ENCODE data around the gene SOCS2.

SOCS2 gene

DNA sequence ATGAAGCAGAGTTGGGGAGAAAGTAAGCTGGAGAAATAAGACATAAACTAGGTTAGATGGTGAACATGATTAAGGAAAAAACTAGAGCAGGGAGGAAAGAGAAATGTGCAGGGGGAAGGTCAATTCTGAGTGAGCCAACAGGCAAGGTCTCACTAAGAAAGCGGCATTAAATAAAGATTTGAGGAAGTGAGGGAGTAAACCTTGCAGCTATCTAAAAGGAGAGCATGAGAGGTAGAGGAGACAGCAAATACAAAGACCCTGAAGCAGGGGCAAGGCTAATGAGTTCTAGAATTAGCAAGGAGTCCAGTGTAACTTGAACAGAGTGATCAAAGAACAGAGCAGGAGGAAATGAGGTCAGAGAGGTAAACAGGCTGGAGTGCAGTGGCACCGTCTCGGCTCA lies 4.4 kb upstream of the SOCS2 start:
- DNase-seq = no peak

DNA sequence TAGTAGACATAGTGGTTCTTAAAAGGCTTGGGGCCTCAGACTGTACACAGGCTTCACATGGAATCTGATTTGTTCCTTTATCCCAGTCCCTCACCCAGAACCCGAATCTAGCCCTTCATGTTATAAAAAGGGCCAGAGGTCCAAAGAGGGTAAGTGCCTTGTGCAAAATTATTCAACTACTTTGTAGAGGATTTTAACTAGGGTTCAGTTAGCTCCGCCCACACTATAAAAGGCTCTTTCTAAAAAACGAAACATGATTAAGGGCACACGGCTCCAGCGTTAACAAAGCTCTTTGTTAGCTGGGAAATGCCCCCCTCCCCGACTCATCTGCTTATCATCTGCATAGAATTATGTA lies 3.2 kb upstream of the SOCS2 start:
- no peak for DNase-seq

DNA sequence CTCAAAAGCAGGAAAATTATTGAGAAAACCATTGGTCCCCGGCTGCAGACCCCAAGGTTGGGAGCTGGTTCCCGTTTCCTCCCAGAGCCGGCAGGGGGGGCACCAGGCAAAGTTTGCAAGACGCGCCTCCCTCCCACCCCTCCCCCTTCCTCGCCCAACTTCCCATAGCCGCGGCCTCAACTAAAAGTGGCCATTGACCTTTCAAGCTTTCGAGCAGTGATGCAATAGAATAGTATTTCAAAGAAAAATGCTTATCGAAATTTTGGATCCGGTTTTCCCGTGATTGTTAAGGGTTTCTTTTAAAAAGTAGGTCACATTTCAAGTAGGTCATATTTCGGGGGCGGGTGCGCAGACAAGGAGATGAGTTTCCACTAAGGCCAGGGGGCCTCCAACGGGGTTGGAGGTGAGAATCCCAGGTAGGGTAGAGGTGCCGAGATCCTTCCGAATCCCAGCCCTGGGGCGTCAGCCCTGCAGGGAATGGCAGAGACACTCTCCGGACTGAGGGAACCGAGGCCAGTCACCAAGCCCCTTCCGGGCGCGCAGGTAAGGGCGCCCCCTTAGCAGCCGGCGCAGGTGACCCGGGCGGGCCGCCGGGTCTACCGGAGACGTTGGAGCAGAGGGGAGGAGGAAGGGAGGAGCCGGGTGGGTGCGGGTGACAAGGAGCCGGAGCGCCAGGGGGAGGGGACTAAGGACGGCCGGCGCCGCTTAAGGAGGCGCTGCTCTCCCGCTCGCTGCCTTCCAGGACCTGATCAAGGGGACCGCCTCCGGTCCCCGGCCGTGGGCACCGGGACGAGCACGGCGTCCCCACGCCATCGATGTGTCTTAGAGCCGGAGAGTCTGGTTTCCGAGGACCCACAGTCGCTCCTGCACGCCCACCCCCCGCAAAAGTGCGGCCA lies 2.6 kb upstream of the SOCS2 start:
- DNase-seq = peak; percentile 85 to 94 (median 92)

DNA sequence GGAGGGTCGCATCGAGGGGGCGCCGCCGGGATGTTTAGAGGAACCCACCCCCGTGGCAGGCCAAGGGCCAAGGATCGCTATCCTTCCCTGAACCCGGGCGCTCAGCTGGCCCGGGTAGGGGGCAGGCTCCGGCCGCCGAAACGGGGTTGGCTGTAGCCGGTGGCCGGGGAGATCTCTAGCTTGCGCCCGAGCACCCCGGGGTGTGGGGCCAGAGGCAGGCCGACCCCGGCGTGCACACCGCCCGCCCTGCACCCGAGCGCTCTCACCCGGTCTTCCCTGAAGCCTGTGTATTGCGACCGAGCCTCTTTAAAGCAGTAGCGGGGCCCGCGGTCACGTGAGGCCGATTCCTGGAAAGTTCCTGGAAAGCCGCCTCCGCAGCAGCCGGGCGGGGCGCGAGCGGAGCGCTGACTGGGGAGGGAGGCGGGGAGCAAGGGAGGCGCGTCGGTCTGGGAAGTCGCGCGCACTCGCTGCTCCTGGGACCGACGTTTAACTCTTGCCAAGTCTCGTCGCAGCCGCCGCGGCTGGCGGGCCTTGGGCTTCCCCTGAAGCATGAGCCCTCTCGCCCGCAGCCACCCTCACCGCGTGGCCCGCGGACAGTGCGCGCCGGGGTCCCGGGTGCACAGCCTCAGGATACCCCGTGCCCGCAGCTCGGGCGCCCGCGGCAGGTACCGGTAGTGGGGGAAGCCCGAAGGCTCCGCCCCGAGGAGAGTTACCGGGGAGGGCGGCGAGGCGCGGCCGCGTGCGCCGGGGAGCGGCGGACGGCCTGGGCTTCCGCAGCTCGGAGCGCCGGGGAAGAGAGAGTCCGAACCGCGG lies 1.7 kb upstream of the SOCS2 start:
- peak; percentile 95 to 97 (median 96) for DNase-seq

DNA sequence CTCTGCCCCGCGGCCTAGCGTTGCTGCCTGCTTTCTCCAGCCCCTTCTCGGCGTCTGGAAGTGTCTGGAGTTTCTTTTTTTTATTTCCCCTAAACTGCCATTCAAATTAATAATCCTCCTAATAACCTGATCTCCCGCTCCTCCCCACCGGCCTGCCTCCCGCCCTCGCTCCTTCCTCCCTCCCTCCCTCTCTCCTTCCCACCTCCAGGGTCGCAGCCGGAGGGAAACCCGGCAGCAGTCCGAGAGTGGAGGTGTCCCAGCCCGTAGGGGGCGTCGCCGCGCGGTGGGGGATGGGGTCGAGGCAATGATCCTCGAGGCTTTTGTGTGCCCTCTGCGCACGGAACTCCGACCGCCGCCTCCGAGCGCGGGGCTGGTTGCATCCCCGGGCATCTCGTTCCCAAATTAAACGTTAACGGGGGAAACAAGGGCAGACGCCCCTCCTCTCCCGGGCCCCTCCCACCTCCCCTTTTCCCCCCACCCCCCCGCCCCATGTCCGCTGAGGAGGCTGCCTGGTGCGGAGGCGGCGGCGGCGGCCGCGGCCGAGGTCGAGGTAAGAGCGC lies 1.0 kb upstream of the SOCS2 start:
- peak in 1 of 3 donors; percentile 39 for DNase-seq

DNA sequence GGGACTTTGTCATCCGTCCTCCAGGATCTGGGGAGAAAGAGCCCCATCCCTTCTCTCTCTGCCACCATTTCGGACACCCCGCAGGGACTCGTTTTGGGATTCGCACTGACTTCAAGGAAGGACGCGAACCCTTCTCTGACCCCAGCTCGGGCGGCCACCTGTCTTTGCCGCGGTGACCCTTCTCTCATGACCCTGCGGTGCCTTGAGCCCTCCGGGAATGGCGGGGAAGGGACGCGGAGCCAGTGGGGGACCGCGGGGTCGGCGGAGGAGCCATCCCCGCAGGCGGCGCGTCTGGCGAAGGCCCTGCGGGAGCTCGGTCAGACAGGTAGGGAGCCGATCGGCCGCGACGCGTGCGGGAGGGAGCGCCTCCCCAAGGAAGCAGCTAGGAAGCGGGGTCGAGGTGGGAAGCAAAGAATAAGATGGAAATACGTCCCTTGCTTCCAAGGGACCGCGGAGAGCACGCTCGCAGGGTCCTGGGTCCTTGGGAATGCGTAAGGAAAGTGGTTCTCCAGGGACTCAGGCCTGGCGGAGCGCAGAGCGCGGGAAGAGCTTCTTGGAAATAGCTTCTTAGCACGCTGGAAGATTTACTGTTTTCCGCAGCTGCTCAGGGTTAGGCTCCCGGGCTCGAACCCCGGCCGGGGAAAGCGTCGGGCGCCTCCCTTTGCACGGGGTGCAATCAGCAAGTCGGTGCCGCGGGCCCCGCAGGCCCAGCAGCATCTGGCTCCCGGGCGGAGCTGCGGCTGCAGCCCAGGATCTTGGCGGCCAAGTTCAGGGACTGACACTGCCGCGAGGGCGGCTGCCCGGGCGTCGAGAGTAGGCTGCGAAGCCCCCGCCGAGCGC lies 457 bp downstream of the SOCS2 start:
- peak in 1 of 3 donors; percentile 58 for DNase-seq

DNA sequence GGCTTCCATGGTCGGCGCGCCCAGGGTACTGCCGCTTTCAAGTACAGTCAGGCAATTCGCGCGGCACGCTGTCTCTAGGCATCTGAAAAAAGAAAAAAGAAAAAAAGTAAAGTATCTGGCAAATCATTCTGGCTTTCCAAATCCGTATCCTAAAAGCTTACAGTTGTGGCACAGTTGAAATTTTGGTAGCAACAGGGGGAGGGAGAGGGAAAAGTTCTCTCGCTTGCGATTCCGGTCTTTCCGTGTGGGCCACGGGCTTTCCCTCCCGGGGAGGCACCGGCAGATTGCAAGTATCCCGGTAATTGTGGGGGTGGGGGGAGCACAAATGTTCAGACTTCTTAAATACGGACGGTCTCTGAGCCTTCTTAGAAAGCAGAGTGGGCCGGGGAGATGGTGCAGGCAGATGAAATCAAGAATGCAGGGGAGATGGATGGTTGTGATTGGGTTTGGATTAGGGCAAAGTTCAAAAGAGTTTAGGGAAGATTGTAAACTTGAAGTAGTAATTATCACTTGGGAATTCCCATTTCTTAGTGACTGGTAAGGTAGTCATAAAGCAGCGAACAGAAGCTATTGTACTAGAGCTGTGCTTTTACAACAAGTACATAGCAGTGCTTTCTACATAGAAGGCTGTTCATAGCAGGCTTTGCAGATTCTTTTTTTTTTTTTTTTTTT lies 1.2 kb downstream of the SOCS2 start:
- DNase-seq = peak; percentile 86 to 89 (median 88)

DNA sequence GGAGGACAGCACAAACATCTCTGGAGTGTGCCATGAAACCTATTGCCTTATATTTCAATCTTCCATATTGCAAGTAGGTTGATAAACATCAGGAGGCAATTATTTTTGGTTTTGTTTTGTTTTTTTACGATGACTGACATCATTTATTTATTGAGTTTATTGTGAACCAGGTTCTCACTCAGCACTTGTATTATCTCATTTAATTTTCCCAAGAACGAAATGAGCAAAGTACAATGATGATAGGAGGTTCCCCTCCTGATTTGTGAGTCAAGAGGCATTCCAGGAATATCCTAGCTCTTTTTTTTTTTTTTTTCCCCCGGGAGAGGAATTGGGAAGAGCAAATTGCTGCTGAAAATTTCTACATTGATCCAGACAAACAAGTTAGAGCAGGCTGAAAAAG lies 4.7 kb downstream of the SOCS2 start:
- DNase-seq = no peak

DNA sequence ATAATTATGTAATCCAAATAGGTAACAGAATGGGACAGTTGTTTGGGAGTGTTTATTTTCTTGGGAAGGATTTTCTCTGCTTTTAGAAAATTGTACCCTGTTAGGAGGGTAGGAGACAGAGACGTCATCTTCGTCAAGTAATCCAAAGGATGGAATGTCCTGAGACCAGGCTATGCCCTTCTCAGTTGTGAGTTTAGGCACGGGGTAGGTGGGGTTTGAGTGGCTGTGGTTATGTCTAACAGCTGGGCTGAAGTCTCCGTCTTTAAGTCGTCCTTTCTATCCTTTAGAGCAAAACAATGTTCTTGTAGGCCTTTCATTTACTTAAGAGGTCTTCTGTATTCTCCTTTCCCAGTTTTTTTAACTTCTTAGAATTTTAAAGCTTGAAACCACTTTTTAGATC lies 5.7 kb downstream of the SOCS2 start:
- DNase-seq = no peak

DNA sequence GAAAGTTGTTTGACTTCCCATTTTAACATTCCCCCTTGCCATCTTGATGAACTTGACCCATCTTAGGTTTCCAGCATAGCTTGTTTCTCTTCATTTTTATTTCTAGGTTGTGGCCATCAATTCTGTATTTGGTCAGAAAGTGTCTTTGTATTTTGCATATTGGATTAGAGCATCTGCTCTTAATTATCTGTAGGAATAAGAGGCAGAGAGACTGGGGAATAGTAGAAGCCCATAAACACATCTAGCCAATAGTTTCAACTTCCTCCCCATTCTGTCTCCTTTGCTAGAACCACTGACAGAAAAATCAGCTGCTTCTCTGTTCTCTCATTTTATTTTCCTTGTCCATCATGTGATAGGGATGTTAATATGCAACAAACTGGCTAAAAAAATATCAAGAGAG lies 8.2 kb downstream of the SOCS2 start:
- no peak for DNase-seq

DNA sequence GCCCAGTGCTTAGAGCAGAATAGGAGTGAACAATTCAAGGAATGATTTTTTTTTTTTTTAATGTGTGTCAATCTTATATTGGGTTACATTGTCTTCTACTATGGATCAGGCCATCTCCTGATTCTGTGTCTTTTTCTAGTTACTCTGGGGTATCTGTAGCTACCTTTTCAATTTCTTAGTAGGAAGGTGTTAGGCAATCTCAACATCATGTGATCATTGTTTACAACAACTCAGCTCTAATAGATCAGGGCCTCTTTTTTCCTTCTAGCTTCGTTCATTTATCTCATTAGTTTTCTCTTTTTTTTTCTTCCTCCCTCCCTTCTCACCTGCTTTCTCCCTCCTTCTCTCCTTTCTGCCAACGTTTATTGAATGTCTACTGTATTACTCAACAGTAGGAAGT lies 8.9 kb downstream of the SOCS2 start:
- DNase-seq = no peak

DNA sequence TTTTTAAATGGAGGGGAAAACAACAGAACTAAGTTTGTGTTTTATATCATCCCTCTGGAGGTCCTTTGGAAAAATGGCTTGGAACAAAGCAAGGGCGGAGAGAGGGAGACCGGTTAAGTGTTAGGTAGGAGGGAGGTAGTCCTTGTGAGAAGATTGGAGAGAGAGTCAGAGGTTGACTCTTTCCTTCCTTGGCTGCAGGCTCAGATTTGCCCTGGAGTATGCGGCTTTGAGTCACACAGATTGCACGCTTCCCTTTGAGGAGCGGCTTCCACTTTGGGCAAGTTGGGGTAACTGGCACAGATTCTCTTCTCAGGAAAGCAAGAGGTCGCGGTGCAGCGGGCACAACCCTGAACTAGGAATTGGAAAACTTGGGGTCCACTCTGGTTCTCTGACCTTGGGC lies 9.9 kb downstream of the SOCS2 start:
- no peak for DNase-seq

DNA sequence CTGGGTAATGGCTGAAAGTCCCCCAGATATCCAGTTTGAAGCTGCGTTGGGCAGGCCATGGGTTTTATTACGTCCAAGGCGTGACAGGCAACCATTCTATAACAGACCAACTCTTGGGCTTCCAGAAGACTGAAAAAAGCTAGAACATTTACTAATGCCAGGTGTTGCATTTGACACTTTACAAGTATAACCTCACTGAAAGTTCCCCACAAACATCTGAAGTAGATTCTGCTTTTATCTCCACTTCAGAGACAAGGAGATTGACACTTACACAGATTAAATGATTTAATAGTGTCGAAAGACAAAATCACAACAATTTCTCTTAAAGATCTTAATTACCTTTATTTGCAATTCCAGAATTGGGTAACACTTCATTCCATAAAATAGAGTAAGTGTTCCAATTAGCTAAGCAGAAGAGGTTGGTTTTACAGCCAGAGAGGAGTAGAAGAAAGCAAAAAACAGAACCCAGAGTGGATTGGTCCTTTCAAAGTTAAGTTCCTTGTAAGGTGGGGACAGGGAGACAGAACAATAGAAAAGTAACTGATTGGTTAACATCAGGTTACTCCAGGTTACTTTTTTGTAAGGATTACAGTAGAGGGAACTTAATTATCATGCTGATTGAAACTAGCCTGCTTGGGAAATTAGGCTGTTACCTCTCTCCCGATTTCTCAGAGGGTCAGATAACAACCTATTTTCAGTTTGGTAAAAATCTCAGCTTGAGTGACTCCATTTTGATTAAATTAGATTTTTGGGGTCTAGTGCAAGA lies 11.3 kb downstream of the SOCS2 start:
- DNase-seq = no peak

DNA sequence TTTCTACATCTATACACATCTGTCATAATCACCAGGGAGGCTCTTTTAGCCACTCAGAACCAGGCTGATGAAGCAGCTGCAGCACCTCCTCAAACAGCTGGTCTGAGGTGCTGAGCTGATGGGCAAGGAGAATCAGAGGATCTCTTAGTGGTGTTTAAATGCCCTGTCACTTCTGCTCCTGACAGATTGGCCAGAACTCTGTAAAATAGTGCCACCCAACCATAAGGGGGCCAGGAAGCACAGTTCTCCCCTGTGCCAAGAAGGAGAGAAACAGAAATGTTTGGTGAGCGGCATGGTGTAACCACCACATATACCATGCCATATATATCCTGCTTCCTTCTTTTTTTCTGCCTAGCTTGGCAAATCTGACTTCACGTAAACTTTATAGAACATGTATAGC lies 12.8 kb downstream of the SOCS2 start:
- DNase-seq = no peak

DNA sequence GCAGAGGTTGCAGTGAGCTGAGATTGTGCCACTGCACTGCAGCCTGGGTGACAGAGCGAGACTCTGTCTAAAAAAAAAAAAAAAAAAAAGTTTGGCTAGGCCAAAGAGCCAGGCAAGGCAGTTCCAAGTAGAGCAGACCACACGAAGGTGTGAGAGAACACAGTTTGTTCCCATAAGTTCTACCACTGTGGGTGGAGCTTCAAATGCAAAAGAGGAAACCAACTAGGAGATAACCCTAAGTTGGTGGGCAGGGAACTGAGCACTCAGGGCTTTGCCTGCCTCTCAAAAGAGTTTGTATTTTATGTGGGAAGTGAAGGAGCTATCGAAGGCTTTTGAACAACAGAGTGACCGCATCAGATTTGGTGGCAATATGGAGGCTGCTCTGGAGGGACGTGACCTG lies 15.1 kb downstream of the SOCS2 start:
- DNase-seq = peak; percentile 42 to 46 (median 45)

DNA sequence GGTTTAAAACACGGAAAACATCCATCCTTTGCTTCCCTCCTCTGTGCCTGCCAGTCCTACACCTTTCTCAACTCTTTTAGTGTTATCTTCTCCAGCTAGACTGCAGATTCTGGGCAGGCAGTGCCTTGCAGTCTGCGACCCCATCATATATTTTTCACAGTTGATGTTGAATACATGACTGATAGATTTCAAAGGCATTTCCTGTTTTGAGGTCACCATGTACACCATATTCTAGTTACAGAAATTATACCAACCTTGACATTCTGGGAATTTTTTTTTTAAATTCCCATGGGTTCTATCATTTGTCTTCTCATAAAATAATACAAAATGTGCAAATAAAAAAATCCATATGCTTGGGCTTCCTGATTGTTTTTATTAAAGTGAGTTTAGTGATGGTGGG lies 16.6 kb downstream of the SOCS2 start:
- DNase-seq = no peak

DNA sequence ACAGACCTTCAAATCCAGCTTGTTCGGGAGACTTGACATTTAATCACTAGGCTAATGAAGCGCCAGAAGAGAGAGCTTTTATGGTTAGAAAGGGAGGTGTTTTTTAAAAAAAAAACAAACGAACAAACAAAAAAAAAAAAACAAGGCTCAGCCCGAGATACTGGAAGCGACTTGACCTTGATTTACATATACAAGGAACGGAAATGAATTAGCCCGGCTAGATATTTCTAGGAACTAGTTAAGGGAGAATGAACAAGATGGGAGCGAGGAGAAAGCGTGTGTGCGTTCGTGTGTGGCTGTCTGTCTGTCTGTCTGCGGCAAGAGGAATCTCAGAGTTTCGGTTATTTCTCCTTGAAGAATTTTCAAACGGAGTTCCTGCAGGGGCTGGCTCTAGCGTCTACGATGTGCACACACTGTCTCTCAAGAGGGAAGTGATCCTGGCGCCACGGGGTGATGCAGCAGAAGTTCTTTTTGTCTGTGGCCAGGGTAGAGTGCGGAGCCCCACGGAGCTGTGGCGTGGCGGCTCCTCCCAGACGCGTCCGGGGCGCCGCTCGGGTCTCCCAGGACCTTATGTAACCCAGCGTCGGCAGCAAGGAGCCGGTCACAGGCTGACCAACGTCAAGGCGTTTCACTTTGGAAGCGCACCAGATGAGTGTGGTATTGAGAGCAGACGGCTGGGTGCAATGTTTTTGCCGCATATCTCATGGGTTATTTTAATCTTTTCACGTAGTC lies 18.8 kb downstream of the SOCS2 start:
- DNase-seq = peak; percentile 88 to 91 (median 89)

DNA sequence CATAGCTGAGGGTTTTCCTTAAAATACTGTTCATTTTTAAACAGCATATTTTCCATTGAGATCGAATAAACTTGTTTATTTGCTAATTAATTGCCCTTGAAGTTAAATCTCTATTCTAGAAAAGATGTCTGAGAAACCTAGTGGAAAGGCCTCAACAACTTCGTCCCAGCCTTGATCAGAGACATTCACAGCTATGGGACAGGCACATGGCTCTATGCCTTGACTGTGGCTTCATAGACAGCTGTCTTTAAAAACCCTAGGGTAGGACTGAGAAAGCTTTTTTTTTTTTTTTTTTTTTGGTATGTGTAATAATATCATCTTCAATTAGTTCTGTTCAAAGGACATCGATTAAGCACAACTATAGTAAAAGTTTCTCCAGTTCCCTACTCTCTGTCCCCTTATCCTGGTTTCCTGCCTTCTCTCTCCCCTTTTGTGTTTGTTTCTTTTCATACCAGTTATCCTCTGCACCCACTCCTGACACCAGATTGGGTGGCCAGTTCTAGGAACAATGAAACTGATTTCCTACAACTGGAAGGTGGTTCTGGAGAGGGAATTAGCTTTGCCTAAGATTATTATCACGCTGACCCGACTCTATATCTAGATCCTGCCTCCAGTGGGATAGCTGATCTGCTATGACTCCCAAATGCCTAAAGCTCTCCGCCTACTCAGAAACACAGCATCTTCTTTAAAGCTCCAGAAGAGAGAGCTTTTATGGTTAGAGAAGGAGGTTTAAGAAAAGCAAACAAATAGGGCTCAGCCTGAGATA lies 20.3 kb downstream of the SOCS2 start:
- no peak for DNase-seq

DNA sequence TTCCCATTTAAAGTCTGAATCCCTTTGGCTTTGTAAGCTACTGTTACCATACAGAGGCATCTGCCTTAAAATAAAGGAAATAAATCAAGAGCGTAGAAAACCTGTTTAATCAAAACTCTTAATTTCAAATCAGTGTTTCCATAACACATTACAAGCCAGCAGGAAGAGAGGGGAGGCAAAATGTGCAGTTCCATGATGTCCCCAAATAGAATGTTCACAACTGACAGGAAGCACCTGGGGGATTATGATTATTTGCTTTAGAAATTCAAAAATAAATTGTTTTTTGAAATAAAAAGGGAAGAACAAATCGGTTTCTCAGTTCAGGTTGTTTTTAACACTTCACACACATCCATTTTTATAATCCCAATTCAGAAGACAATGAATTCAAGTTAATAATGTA lies 21.4 kb downstream of the SOCS2 start:
- no peak for DNase-seq

DNA sequence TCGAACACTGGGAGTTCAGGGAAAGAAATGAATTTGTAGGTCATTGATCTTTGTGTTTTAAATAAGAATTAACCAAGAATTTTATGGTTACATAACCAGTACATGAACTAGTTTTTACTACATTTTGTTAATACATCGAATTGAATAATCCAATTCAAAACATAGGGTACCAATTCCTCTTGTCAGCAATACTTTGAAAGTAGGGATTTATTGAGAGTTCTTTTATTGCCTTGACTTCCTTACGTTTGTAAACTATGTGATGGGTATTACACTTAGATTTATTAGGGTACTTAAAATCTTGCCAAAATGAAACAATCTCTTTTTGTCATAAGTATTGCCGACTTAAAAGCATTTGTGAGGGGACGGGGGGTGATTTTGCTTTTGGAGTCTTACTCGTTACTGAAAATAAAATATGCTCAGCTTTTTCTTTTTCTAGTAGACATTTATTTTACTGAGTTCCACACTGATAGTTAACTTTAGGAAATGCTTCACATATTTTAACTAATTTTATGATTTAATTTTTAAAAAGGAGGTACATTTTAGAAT lies 22.4 kb downstream of the SOCS2 start:
- no peak for DNase-seq
